Smooth muscle cell (in vitro differentiated cells): ENCODE results near the gene KLK6. TPM values are rescaled to one million over a fixed set of nuclear protein-coding genes. Genes with fewer than 3 reads are reported as not detected.

Experiments used
- DNase-seq: peaks from one replicate; lab custom pipeline; 2025; ENCODE audit not compliant: unreplicated experiment; lab: John Stamatoyannopoulos, UW
- H2AFZ ChIP-seq: fragments of 200-600 bp; sonication (generic); 2 replicates; pipeline ENCODE4 v1.6.0; 2016; ENCODE audit warnings: antibody characterized with exemption, low read depth, mild to moderate bottlenecking
- H3F3A ChIP-seq: fragments of 200-600 bp; sonication (generic); 2 replicates; pipeline ENCODE4 v1.6.0; 2017; ENCODE audit warnings: antibody characterized with exemption, low read depth
- H3K27ac ChIP-seq: fragments of 200-600 bp; sonication (generic); 2 replicates; pipeline ENCODE4 v1.5.1; 2016; ENCODE audit warnings: low read depth, mild to moderate bottlenecking
- H3K27me3 ChIP-seq: fragments of 200-600 bp; sonication (generic); 2 replicates; pipeline ENCODE4 v1.6.1; 2016; ENCODE audit warnings: low read depth, mild to moderate bottlenecking
- H3K36me3 ChIP-seq: fragments of 200-600 bp; sonication (generic); 2 replicates; pipeline ENCODE4 v1.5.1; 2016; ENCODE audit warnings: low read depth
- H3K4me1 ChIP-seq: fragments of 200-600 bp; sonication (generic); 2 replicates; pipeline ENCODE4 v1.5.1; 2016; ENCODE audit warnings: low read depth
- H3K4me2 ChIP-seq: fragments of 200-600 bp; sonication (generic); 2 replicates; pipeline ENCODE4 v1.6.0; 2016; ENCODE audit warnings: mild to moderate bottlenecking
- H3K4me3 ChIP-seq: fragments of 200-600 bp; sonication (generic); 2 replicates; pipeline ENCODE4 v1.5.1; 2016; ENCODE audit warnings: mild to moderate bottlenecking
- H3K79me2 ChIP-seq: fragments of 200-600 bp; sonication (generic); 2 replicates; pipeline ENCODE4 v1.6.0; 2016; ENCODE audit warnings: low read depth, mild to moderate bottlenecking
- H3K9ac ChIP-seq: fragments of 200-600 bp; sonication (generic); 2 replicates; pipeline ENCODE4 v1.6.0; 2016; ENCODE audit warnings: low read depth
- H3K9me3 ChIP-seq: fragments of 200-600 bp; sonication (generic); replicated peaks from 2 replicates; pipeline ENCODE4 v1.5.1; 2016; ENCODE audit warnings: low read depth
- H4K20me1 ChIP-seq: fragments of 200-600 bp; sonication (generic); 2 replicates; pipeline ENCODE4 v1.6.0; 2016; ENCODE audit warnings: low read depth
- WGBS: methylation state at CpG from one replicate; pipeline ENCODE4 v1.1.7; 2016; ENCODE audit warnings: low lambda C conversion rate; 5-methylcytosine and 5-hydroxymethylcytosine counted together
- polyA plus RNA-seq: library from polyadenylated mRNA; unstranded; fragments of >200 nt; fragmentation: Nextera tagmentation; extraction: Ambion mirVana; gene quantifications from 2 replicates; pipeline ENCODE4 v1.2.1, GENCODE V29; 2016
- total RNA-seq: library from RNA; depleted of rRNA; stranded (reverse); fragments of >200 nt; gene quantifications from 2 replicates; pipeline ENCODE4 v1.2.3, GENCODE V29; 2014
- TF ChIP-seq, protein P1 (sequence below): fragments of 200-600 bp; sonication (generic); IDR thresholded peaks from 2 replicates; pipeline ENCODE4 v1.5.1; 2017; ENCODE audit warnings: borderline replicate concordance, mild to moderate bottlenecking, antibody characterized with exemption; ENCODE audit not compliant: insufficient read depth, poor library complexity, severe bottlenecking

The KLK6 gene
- total and polyA plus RNA-seq, 2 experiments from 2014 or later = 7.1 to 20.7 TPM

DNA sequence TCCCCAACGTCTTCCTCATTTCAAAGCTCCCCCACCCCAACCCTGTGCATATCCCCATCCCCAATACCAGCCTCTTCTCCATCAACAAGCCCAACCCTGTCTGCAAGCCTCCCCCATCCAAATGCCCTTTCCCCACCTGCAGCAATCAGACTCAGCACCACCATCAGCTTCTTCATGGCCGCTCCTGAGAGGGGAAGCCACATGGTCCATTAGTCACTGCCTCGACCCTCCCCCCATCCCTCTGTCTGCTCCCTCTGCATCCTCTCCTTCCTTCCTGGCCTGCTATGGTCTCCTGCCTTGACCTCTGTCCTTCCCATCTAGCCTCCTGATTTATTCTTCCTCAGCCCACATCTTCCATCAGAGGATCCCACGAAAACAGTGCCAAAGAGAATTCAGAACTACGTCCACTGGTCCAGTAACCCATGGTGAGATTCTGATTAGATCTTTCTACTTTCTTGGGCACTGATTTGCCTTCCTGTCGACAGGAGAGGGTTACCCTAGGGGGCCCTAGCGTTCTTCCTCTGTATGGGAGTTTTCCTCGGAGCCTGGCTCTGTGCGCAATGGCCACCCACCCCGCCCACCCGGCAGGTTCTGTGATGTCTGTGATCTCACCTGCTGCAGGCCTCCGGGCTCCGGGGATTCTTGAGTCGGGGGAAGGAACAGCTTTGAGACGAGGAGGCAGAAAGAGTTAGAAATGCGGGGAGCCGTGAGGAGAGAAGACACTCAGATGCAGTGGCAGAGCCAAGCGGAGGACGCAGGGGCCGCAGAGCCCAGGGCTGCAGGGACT is 1.3 kb downstream of the KLK6 start:
- WGBS = 44% methylated on average over 18 of the region's 20 CpGs
- Histone ChIP-seq H3K4me3 (no peak overlapping the region), H2AFZ (no peak overlapping the region)

DNA sequence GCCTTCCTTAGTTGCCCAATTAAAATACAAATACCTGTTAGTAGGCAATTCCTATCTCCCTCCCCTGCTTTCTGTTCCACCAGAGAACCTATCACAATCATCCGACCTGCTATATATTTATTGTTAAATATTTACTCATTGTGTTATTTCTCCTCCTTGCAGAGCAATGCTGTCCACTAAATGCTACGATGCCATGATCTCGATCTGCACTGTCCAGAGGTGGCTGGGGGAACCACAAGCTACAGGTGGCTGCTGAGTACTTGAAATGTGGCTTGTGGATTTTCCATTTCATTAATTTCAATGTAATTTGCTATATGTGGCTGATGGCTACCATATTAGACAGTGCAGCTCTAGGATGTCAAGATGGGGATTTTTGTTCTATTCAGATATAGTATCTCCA is 5.1 kb downstream of the KLK6 start:
- no peak for DNase-seq
- H4K20me1 ChIP-seq = no peaks in the 10 kb centered on the region
- H3K36me3 ChIP-seq = no peaks in the 10 kb centered on the region
- H3K9ac ChIP-seq = no peak overlapping the region
- no peak overlapping the region for H2AFZ ChIP-seq
- H3K4me2 ChIP-seq = no peak overlapping the region
- H3K27ac ChIP-seq = no peak overlapping the region
- no peaks in the 10 kb centered on the region for H3K79me2 ChIP-seq
- no peaks in the 10 kb centered on the region for H3K9me3 ChIP-seq
- no peaks in the 10 kb centered on the region for H3F3A ChIP-seq
- TF ChIP-seq, protein P1, sequence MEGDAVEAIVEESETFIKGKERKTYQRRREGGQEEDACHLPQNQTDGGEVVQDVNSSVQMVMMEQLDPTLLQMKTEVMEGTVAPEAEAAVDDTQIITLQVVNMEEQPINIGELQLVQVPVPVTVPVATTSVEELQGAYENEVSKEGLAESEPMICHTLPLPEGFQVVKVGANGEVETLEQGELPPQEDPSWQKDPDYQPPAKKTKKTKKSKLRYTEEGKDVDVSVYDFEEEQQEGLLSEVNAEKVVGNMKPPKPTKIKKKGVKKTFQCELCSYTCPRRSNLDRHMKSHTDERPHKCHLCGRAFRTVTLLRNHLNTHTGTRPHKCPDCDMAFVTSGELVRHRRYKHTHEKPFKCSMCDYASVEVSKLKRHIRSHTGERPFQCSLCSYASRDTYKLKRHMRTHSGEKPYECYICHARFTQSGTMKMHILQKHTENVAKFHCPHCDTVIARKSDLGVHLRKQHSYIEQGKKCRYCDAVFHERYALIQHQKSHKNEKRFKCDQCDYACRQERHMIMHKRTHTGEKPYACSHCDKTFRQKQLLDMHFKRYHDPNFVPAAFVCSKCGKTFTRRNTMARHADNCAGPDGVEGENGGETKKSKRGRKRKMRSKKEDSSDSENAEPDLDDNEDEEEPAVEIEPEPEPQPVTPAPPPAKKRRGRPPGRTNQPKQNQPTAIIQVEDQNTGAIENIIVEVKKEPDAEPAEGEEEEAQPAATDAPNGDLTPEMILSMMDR = no peak
- 87% methylated on average over 3 of the region's 3 CpGs for WGBS
- H3K4me1 ChIP-seq = no peaks in the 10 kb centered on the region
- H3K4me3 ChIP-seq = no peak overlapping the region
- no peaks in the 10 kb centered on the region for H3K27me3 ChIP-seq

More for the DNA sequence above, 1.3 kb downstream of the KLK6 start:
- TF ChIP-seq, protein P1 = no peak
- H3K9ac ChIP-seq = peak overlapping the region; percentile 8
- H3K4me1 ChIP-seq = no peaks in the 10 kb centered on the region
- DNase-seq = no peak
- no peak overlapping the region for H3K4me2 ChIP-seq
- H3K27me3 ChIP-seq = no peaks in the 10 kb centered on the region
- H3K9me3 ChIP-seq = no peaks in the 10 kb centered on the region
- H3K36me3 ChIP-seq = no peaks in the 10 kb centered on the region
- no peaks in the 10 kb centered on the region for H3F3A ChIP-seq
- H3K27ac ChIP-seq = peak overlapping the region; percentile 49
- H4K20me1 ChIP-seq = no peaks in the 10 kb centered on the region
- no peaks in the 10 kb centered on the region for H3K79me2 ChIP-seq

DNA sequence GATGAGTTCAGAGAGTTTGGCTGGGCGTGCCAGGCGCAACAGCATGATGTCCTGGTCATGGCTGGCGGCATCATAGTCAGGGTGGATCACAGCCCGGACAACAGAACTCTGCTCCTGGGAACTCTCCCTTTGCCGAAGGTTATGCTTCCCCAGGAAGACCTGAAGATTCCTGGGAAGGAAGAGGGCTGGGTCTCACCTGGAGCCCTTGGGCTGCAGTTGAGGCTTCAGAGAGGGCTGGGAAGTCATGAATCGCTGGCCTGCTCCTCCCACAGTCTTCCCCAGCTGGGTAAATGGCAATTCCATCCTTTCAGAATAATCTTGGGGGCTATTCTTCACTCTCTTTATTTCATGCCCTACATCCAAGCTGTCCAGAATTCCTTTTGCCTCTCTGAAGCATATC is 6.0 kb downstream of the KLK6 start:
- Histone ChIP-seq H3K9ac (no peak overlapping the region), H3K4me3 (no peak overlapping the region), H3K9me3 (no peaks in the 10 kb centered on the region), H3K4me1 (no peaks in the 10 kb centered on the region), H3K27me3 (no peaks in the 10 kb centered on the region), H4K20me1 (no peaks in the 10 kb centered on the region), H3K4me2 (no peak overlapping the region), H3F3A (no peaks in the 10 kb centered on the region), H3K36me3 (no peaks in the 10 kb centered on the region), H2AFZ (no peak overlapping the region), H3K27ac (no peak overlapping the region), H3K79me2 (no peaks in the 10 kb centered on the region)
- DNase-seq = no peak
- WGBS = 92% methylated on average over 6 of the region's 6 CpGs
- TF ChIP-seq, protein P1 = no peak

DNA sequence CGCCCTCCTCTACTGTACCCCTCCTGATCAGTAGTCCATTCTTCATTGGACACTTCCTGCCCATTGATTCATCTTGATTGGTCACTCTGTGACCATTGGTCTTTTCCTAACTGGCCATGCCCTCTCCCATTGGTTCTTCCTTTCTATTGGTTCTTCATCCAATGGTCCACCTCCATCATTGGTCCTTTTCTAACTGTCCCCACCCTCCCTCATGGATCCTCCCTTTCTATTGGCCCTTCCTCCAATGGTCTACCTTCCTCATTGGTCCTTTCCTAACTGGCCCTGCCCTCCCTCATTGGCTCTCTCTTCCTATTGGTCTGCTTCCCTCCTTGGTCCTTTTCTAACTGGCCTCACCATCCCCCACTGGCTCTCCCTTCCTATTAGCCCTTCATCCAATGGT is 7.1 kb downstream of the KLK6 start:
- Histone ChIP-seq H3K9ac (no peak overlapping the region), H4K20me1 (no peaks in the 10 kb centered on the region), H2AFZ (no peak overlapping the region), H3K36me3 (no peaks in the 10 kb centered on the region), H3K27ac (no peak overlapping the region), H3K27me3 (no peaks in the 10 kb centered on the region), H3K4me1 (no peaks in the 10 kb centered on the region), H3K4me3 (no peak overlapping the region), H3K9me3 (no peaks in the 10 kb centered on the region), H3F3A (no peaks in the 10 kb centered on the region), H3K79me2 (no peaks in the 10 kb centered on the region), H3K4me2 (no peak overlapping the region)
- 95% methylated on average over 1 of the region's 1 CpG for WGBS
- DNase-seq = no peak
- TF ChIP-seq, protein P1 = no peak
